ENCODE results near the gene ZNF132. TPM values are rescaled to one million over a fixed set of nuclear protein-coding genes. Genes with fewer than 3 reads are reported as not detected.

The ZNF132 gene
- total RNA-seq, 3 donors from 2014 or later (not counting 1 experiment from before 2014, with no cell fraction given): 0.88 to 1.6 (median 1.5) TPM

DNA sequence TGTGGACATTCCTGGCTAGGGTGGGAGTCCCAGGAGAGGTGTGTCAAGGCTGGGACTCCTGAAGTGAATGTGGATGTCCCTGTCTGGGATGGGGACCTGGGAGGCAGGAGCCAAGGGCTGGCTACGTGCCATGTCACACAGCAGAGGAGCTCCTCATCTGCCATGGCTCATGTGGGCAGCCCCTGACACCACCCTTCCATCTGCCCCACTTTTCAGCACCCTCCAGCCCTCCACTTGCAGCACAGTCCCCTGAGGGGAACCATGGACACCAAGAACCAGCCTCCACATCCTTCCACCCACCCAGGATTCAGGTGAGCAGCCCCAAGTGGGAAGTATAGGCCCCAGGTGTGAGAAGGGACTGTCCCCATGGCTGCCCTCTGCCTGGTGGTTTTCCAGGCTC lies 37.9 kb upstream of the ZNF132 start:
- Histone ChIP-seq H3K9me3 (ENCODE audit: control insufficient read depth, insufficient read depth, low read length) (no peaks in the 10 kb centered on the region), H3K4me3 (ENCODE audit: low read length) (no peak overlapping the region), H3K27ac (ENCODE audit: low read length) (no peak overlapping the region), H3K4me1 (ENCODE audit: control insufficient read depth, insufficient read depth, low read length) (peaks cover 21% of the 10 kb centered on the region), H3K27me3 (ENCODE audit: control insufficient read depth, insufficient read depth, low read length) (no peaks in the 10 kb centered on the region), H3K36me3 (ENCODE audit: control insufficient read depth, insufficient read depth, low read length) (peaks cover 4% of the 10 kb centered on the region)
- H3K27ac Mint-ChIP-seq: no peak overlapping the region
- H3K9me3 Mint-ChIP-seq: no peaks in the 10 kb centered on the region
- no peaks in the 10 kb centered on the region for H3K27me3 Mint-ChIP-seq (ENCODE audit: low read depth in 2 of 2)
- peaks cover 8 to 18% of the 10 kb centered on the region in 2 donors for H3K4me1 Mint-ChIP-seq
- TF ChIP-seq, protein P1, sequence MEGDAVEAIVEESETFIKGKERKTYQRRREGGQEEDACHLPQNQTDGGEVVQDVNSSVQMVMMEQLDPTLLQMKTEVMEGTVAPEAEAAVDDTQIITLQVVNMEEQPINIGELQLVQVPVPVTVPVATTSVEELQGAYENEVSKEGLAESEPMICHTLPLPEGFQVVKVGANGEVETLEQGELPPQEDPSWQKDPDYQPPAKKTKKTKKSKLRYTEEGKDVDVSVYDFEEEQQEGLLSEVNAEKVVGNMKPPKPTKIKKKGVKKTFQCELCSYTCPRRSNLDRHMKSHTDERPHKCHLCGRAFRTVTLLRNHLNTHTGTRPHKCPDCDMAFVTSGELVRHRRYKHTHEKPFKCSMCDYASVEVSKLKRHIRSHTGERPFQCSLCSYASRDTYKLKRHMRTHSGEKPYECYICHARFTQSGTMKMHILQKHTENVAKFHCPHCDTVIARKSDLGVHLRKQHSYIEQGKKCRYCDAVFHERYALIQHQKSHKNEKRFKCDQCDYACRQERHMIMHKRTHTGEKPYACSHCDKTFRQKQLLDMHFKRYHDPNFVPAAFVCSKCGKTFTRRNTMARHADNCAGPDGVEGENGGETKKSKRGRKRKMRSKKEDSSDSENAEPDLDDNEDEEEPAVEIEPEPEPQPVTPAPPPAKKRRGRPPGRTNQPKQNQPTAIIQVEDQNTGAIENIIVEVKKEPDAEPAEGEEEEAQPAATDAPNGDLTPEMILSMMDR (IDR thresholded peaks at IDR 0.05): no peak
- no peaks in the 10 kb centered on the region for H3K36me3 Mint-ChIP-seq
- DNase-seq: no peak
- ATAC-seq: no peak
- H3K4me3 Mint-ChIP-seq: no peak overlapping the region
- intact Hi-C loops (cut with micrococcal nuclease): no loop called here
- 100% methylated on average over 1 of the region's 1 CpG for whole genome bisulfite sequencing (ENCODE audit: insufficient coverage)

DNA sequence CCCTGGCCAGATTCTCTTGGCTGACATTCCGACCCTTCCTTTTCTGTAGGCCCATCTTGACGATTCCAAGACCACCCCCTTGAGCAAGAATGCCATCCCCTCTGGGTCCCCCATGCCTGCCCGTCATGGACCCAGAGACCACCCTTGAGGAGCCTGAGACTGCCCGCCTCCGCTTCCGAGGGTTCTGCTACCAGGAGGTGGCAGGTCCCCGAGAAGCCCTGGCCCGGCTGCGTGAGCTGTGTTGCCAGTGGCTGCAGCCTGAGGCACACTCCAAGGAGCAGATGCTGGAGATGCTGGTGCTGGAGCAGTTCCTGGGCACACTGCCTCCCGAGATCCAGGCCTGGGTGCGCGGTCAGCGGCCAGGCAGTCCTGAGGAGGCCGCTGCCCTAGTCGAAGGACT lies 37.2 kb upstream of the ZNF132 start:
- TF ChIP-seq, protein P1 (IDR thresholded peaks at IDR 0.05): no peak
- Mint-ChIP-seq H3K27ac (peak overlapping the region; percentile 94 to 99), H3K4me3 (peak overlapping the region; percentile 93), H3K9me3 (no peaks in the 10 kb centered on the region), H3K27me3 (ENCODE audit: low read depth in 2 of 2) (no peaks in the 10 kb centered on the region), H3K4me1 (peaks cover 8 to 18% of the 10 kb centered on the region in 2 donors), H3K36me3 (no peaks in the 10 kb centered on the region)
- intact Hi-C loops (cut with micrococcal nuclease): no loop called here
- Histone ChIP-seq H3K27ac (ENCODE audit: low read length) (peak overlapping the region; percentile 90), H3K4me3 (ENCODE audit: low read length) (no peak overlapping the region), H3K9me3 (ENCODE audit: control insufficient read depth, insufficient read depth, low read length) (no peaks in the 10 kb centered on the region), H3K4me1 (ENCODE audit: control insufficient read depth, insufficient read depth, low read length) (peaks cover 21% of the 10 kb centered on the region), H3K27me3 (ENCODE audit: control insufficient read depth, insufficient read depth, low read length) (no peaks in the 10 kb centered on the region), H3K36me3 (ENCODE audit: control insufficient read depth, insufficient read depth, low read length) (peaks cover 12% of the 10 kb centered on the region)
- DNase-seq (no peak), ATAC-seq (no peak)
- WGBS (ENCODE audit: insufficient coverage): 95% methylated on average over 14 of the region's 15 CpGs

DNA sequence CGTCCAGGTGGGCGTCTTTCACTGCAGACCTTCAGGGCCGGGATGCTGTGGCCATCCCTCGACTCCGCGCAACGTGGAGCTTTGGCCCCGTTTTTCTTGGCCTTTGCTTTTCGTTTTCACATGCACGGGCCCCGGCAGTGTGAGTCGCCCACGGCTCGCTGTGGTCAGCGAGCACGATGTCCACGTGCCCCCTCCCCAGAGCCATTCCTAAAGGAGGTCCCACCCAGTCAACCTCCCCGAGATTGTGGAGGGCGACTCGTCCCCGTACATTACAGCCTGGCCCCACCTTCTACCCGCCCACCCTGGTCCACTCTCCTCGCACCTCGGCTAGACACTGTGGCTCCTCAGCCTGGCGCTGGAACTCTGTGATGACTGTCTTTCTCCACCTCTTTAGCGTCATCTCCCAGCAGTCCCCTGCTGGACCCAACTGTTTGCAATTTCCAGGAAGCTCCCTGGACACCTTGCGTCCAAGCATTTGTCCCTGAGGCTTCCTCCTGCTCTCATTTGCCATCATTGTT lies 36.6 kb upstream of the ZNF132 start:
- DNase-seq: no peak
- Histone ChIP-seq H3K27me3 (ENCODE audit: control insufficient read depth, insufficient read depth, low read length) (no peaks in the 10 kb centered on the region), H3K36me3 (ENCODE audit: control insufficient read depth, insufficient read depth, low read length) (peaks cover 17% of the 10 kb centered on the region), H3K27ac (ENCODE audit: low read length) (peak overlapping the region; percentile 90), H3K4me3 (ENCODE audit: low read length) (peak overlapping the region; percentile 59), H3K9me3 (ENCODE audit: control insufficient read depth, insufficient read depth, low read length) (no peaks in the 10 kb centered on the region), H3K4me1 (ENCODE audit: control insufficient read depth, insufficient read depth, low read length) (peaks cover 21% of the 10 kb centered on the region)
- Mint-ChIP-seq H3K27ac (peak overlapping the region; percentile 94 to 99), H3K36me3 (no peaks in the 10 kb centered on the region), H3K27me3 (ENCODE audit: low read depth in 2 of 2) (no peaks in the 10 kb centered on the region), H3K9me3 (no peaks in the 10 kb centered on the region), H3K4me3 (peak overlapping the region; percentile 93), H3K4me1 (peaks cover 8 to 18% of the 10 kb centered on the region in 2 donors)
- WGBS (ENCODE audit: insufficient coverage): 5% methylated on average over 27 of the region's 27 CpGs
- ATAC-seq: no peak
- TF ChIP-seq, protein P1 (IDR thresholded peaks at IDR 0.05): no peak
- intact Hi-C loops (cut with micrococcal nuclease): loop anchor here (1.0 kb wide), 3 partner anchors 9 to 44 kb away; partner anchors contain the start of gene ZNF324

Data from natural killer cell (primary cell).